Cardiac septum (tissue), 1 donor: ENCODE data around the gene CATSPERD. TPM values are rescaled to one million over a fixed set of nuclear protein-coding genes. Genes with fewer than 3 reads are reported as not detected.
"Not testable (repeated sequence)": the region's sequence is repeated elsewhere in the genome, so short reads cannot be mapped to it uniquely, and the experiment has no call there.

Experiments used
- DNase-seq: peaks from one replicate; pipeline ENCODE4 v3.0.0-alpha.2; 2020; ENCODE audit warnings: low spot score
- intact Hi-C: fragments of 100-400 bp; cut with DNase I; formaldehyde crosslinking; loops from one replicate; pipeline ENCODE4 v1.14.0; 2022
- total RNA-seq: library from RNA; stranded (reverse); fragmentation: NEBNext Ultra II Directional; extraction: Animal tissue kit (Norgen Biotek cat#: 25700); gene quantifications from one replicate; pipeline ENCODE4 v1.2.1, GENCODE V29; 2021
- donor health status: DM: no; HTN: no; CAD: no.

The CATSPERD gene
- total RNA-seq, 1 donor from 2014 or later: not detected

- no peak for DNase-seq
- intact Hi-C loops: no loop called here
These were observed 2.3 kb upstream of the CATSPERD start for GRCh38 chr19:5718037-5718578.

- no peak for DNase-seq
- intact Hi-C loops: no loop called here
These were observed 1.7 kb upstream of the CATSPERD start for GRCh38 chr19:5718579-5719273.

GRCh38 chr19:5719274-5719960, 1.0 kb upstream of the CATSPERD start:
- intact Hi-C loops: no loop called here
- DNase-seq: no peak

GRCh38 chr19:5727453-5728050, 7.1 kb downstream of the CATSPERD start:
- intact Hi-C loops: no loop called here
- DNase-seq: no peak

- DNase-seq, intact Hi-C loops: not testable (repeated sequence)
These were observed 12.7 kb downstream of the CATSPERD start for GRCh38 chr19:5733172-5733571.

- intact Hi-C loops: no loop called here
These were observed 18.0 kb downstream of the CATSPERD start for GRCh38 chr19:5738423-5738822.

GRCh38 chr19:5742051-5742450, 21.6 kb downstream of the CATSPERD start:
- no peak for DNase-seq
- intact Hi-C loops: no loop called here

More at GRCh38 chr19:5738423-5738822, 18.0 kb downstream of the CATSPERD start:
- no peak for DNase-seq

- intact Hi-C loops: no loop called here
- DNase-seq: no peak
These were observed 23.2 kb downstream of the CATSPERD start for GRCh38 chr19:5743630-5744029.

GRCh38 chr19:5744999-5745398, 24.6 kb downstream of the CATSPERD start:
- DNase-seq, intact Hi-C loops: not testable (repeated sequence)

- DNase-seq, intact Hi-C loops: not testable (repeated sequence)
These were observed 28.5 kb downstream of the CATSPERD start for GRCh38 chr19:5748920-5749319.

- no peak for DNase-seq
- intact Hi-C loops: no loop called here
These were observed 29.1 kb downstream of the CATSPERD start for GRCh38 chr19:5749505-5749904.

GRCh38 chr19:5751709-5752108, 31.3 kb downstream of the CATSPERD start:
- intact Hi-C loops: no loop called here
- no peak for DNase-seq

- DNase-seq: no peak
- intact Hi-C loops: no loop called here
These were observed 33.3 kb downstream of the CATSPERD start for GRCh38 chr19:5753743-5754142.

- no peak for DNase-seq
- intact Hi-C loops: no loop called here
These were observed 42.3 kb downstream of the CATSPERD start for GRCh38 chr19:5762608-5763217.

- intact Hi-C loops: no loop called here
- no peak for DNase-seq
These were observed 44.8 kb downstream of the CATSPERD start for GRCh38 chr19:5765220-5765619.

- intact Hi-C loops: no loop called here
- no peak for DNase-seq
These were observed 47.5 kb downstream of the CATSPERD start for GRCh38 chr19:5767949-5768348.

- intact Hi-C loops: loop anchor here (2.0 kb wide), 1 partner anchor 250 kb away; no protein-coding TSS in a partner anchor
- DNase-seq: no peak
These were observed 52.0 kb downstream of the CATSPERD start for GRCh38 chr19:5772416-5772815.

- intact Hi-C loops: loop anchor here (2.0 kb wide), 1 partner anchor 250 kb away; no protein-coding TSS in a partner anchor
- no peak for DNase-seq
These were observed 52.8 kb downstream of the CATSPERD start for GRCh38 chr19:5773276-5773675.

GRCh38 chr19:5774921-5775320, 54.5 kb downstream of the CATSPERD start:
- intact Hi-C loops: no loop called here
- DNase-seq: no peak
